Left kidney (tissue), 2 donors: Measurements from ENCODE around the gene GRIA1. TPM values are rescaled to one million over a fixed set of nuclear protein-coding genes. Genes with fewer than 3 reads are reported as not detected.

Experiments used
- DNase-seq: peaks from one replicate; pipeline ENCODE4 v3.0.0-alpha.2; 2013
- polyA plus RNA-seq: library from polyadenylated mRNA; unstranded; fragments of 120-200 nt; gene quantifications from one replicate; pipeline ENCODE4 v1.2.1, GENCODE V29; 2013; ENCODE audit not compliant: insufficient read length

GRIA1 gene
- polyA plus RNA-seq, 1 donor: 4.3 TPM

- DNase-seq: no peak
Observed at GRCh38 chr5:153546566-153546965, 56.1 kb downstream of the GRIA1 start.

DNA sequence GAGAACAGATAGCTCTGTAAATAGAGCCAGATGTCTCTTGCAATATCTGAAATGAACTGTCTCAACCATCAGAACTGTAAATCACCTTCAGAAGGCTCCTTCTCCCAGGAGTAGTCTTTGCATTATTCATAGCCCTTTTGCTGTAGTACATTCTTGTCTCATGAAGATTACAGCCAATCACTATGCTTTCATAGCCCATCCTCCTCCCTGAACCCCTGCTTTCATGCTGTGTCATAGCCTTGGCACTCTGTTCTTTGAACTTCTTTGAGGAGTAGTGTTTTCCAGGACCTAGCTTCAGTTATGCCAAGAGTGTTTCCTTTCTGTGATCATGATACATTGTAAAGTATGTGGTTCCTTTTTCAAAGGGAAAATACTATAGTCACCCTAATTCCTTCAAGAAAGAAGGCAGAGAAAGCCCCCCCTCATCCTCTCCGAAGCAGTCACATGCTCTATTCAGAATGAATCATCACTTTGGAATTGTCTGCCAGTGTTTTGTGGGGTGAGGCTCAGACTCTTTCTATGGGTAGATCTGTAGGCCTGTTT is 61.1 kb downstream of the GRIA1 start:
- DNase-seq: no peak

DNA sequence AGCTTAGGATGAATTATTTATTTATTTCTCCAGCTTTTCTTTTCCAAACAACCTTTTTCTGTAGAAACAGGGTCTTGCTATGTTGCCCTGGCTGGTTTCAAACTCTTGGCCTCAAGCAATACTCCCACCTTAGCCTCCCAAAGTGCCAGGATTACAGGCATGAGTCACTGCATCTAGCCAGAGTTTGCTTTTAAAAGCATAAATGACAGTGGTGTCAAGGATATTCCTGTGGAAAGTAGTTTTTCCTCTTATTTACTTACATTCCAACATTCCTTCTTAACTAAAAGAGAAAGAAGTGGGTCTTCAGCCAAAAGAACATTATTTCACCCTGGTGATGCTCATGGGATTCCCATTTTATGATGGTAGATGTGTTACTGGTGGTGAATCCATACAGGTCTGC is 62.4 kb downstream of the GRIA1 start:
- no peak for DNase-seq

GRCh38 chr5:153555420-153556114 is 65.1 kb downstream of the GRIA1 start:
- DNase-seq: no peak

DNA sequence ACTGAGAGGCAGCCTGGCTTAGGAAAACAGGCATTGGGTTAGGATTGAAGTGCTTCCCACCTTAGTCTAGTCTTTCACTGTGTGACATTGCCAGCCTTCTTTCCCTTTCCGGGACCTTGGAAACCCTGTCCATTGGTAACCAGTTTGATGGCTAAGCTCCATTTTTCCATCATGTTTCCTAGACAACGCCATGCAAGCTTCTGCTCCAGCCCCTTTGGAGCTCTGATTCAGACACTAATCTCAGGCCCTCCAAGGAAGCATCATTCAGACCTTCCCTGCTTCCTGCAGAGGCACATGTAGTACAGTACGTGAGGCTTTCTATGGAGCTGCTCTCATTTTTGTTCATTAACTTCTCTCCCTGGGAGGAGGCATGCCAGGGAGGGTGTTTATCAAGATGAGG is 68.5 kb downstream of the GRIA1 start:
- no peak for DNase-seq

- no peak for DNase-seq
Observed at GRCh38 chr5:153559926-153560325, 69.5 kb downstream of the GRIA1 start.

- DNase-seq: no peak
Observed at GRCh38 chr5:153562189-153562588, 71.7 kb downstream of the GRIA1 start.

DNA sequence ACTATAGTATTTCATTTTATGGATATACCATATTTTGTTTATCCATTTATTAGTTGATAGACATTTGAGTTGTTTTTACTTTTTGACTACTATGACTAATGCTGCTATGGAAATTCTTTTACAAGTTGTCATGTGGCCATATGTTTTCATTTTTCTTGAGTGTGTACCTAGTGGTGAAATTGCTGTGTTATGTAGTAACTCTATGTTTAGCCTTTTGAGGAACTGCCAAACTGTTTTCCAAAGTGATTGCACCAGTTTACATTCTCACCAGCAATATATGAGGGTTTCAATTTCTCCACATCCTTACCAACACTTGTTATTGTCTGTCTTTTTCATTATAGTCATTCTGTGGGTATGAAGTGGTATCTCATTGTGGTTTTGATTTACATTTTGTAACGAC is 75.4 kb downstream of the GRIA1 start:
- DNase-seq: no peak

DNA sequence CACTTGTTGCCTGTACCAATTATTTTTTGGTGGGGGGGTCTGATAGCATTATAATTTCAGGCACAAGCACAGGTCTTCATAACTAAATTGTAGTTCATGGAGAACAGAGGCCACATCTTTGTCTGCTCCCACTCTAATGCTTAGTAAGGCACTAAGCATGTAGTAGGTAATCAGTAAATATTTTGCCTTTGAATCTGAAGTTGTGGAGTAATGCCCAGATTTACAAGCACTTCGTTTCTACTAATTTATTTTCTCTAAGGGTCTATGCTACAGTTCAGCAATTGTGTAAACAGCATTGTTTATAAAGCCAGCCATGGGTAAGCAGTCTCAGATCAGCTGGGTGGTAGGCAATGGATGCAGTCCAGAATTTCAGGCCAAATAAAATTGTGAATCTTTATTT is 78.6 kb downstream of the GRIA1 start:
- no peak for DNase-seq

GRCh38 chr5:153571162-153571561 is 80.7 kb downstream of the GRIA1 start:
- DNase-seq: no peak

DNA sequence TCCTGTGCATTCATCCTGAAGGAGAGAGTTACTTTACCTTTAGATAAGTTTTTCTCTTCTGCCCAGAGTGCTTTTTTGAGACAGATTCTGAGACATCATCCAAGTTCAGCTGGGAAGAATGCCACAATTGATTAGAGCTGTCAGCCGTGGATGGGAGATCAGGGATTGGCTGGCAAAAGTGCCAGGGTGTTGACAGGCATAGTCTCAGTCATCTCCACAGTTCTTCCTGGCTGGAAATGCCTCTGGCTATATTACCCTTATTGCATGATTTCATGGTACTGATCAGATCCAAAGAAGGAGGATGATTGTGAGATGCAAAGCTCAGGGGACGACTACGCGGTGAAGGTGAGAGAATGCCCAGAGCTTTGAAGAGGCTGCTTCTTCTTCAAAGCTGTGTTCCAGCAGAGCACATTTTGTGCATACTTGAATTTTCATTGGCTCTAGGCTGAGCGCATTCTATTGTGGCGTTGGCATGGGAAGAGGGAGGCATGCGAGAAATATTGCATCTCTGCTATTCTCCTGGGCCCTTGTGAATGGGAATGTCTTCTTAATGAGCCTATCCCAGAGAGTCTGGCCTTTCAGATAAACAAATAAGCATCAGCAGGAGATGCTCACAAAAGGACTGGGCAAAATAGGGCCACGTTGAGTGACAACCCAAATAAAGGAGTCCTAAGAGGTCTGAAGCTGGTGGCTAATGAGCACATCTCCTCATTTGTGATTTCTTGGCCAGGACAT is 82.1 kb downstream of the GRIA1 start:
- no peak for DNase-seq

GRCh38 chr5:153573326-153574033 is 83.0 kb downstream of the GRIA1 start:
- no peak for DNase-seq

DNA sequence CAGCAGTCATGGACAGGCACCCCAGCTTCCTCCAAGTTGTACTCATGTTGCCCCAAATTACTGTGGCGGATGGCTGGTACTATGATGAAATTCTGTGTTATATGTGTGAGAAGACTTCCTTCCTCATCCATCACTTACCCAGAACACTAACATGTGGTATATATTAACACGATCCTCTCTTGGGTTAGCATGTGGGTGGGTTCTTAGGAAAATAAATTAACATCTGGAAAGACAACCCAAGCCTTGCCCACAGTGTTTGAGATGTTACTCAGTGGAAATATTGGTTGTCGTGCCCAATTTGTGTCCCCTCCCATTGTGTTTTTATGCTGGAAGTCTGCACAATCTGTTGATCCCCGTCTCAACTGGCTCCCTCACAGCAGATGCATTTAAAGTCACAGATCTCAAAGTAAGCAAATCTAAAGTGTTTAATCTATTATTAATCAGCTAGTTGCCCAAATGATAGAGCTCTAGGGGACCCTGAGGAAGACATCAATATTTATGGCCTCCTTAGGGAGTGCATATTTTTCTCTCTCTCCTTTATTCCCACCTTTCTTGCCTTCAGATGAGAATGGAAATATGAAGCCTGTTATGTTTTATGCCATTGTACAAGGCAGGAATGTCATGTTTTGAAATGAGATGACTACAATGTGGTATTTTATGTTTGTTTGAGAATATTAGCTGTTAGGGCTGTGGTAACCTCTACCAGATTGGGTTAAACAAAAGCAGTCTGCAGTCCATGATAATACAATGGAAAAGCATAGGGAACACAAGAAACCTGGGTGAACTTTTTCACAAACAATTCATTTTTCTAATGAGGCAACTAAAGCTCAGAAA is 93.9 kb downstream of the GRIA1 start:
- no peak for DNase-seq

GRCh38 chr5:153584960-153585359 is 94.5 kb downstream of the GRIA1 start:
- no peak for DNase-seq

DNA sequence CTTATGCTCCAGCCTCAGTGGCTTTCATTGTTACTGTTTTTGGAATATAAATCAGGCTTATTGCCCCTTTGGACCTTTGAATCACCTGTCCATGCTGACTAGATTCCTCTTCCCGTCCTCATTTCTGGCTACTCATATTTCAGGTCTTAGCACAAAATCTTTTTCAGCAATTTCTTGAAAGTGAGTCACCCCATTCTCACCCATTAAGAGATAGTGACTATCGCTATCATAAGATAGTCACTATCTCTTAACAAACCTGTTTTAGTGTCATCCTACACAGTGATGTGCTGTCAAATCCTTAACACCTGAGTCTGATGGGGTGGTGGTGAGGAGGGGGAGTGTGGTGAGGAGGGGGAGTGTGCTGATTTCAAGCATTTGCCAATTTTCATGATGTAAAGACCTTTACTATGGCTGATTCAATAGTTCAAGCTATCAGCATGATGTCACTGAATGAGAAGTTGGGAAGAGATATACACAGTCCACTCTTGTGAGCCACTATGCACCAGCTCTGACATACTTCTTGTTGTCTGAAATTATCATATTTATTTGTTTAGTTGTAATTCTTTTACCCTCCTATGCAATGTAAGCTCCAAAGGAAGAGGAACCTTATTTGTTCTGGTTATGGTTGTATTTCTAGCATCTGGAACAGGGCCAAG is 95.3 kb downstream of the GRIA1 start:
- DNase-seq: no peak

- DNase-seq: no peak
Observed at GRCh38 chr5:153592081-153592480, 101.6 kb downstream of the GRIA1 start.

GRCh38 chr5:153594785-153595184 is 104.3 kb downstream of the GRIA1 start:
- DNase-seq: no peak

- no peak for DNase-seq
Observed at GRCh38 chr5:153598099-153598498, 107.6 kb downstream of the GRIA1 start.

- no peak for DNase-seq
Observed at GRCh38 chr5:153601377-153601776, 110.9 kb downstream of the GRIA1 start.

DNA sequence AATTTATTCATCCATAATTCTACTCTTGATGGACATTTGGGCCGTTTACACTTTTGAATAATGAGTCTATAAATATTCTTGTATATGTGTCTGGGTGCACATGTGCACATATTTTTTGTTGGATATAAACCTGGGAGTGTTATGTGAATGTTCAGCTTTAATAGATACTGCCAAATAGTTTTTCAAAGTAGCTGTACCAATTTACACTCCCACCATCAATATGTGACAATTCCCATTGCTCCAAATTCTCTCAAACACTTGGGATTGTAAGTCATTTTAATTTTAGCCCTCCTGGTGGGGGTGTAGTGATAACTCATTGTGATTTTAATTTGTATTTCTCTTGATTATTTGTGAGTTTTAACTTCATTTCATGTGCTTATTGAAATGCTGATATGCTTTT is 114.9 kb downstream of the GRIA1 start:
- DNase-seq: no peak

GRCh38 chr5:153610009-153610408 is 119.5 kb downstream of the GRIA1 start:
- no peak for DNase-seq

- DNase-seq: no peak
Observed at GRCh38 chr5:153610811-153611210, 120.3 kb downstream of the GRIA1 start.
